C4-2B (cell line): ENCODE measurements around the gene BANF1.

Experiments
- H3K27ac ChIP-seq: fragments of 450-650 bp; 2 replicates; pipeline ENCODE4 v1.5.1; 2017
- CTCF ChIP-seq: fragments of 450-650 bp; conservative IDR thresholded peaks from 2 replicates; pipeline ENCODE4 v1.5.1; 2017; ENCODE audit warnings: mild to moderate bottlenecking
- ZFX ChIP-seq: fragments of 450-650 bp; IDR thresholded peaks from 2 replicates; pipeline ENCODE4 v1.6.1; 2017

The BANF1 gene

GRCh38 chr11:65972116-65972515 lies 30.2 kb upstream of the BANF1 start:
- TF ChIP-seq CTCF (no peak), ZFX (no peak)
- H3K27ac ChIP-seq = no peak overlapping the region

GRCh38 chr11:65973439-65974110 lies 28.7 kb upstream of the BANF1 start:
- H3K27ac ChIP-seq = no peak overlapping the region
- TF ChIP-seq CTCF = no peak
- no peak for TF ChIP-seq ZFX

GRCh38 chr11:65975771-65976170 lies 26.5 kb upstream of the BANF1 start:
- no peak overlapping the region for H3K27ac ChIP-seq
- no peak for TF ChIP-seq ZFX
- TF ChIP-seq CTCF = no peak

- no peak overlapping the region for H3K27ac ChIP-seq
- TF ChIP-seq CTCF = no peak
- TF ChIP-seq ZFX = no peak
These were observed 25.8 kb upstream of the BANF1 start for GRCh38 chr11:65976216-65977176.

GRCh38 chr11:65977621-65978390 lies 24.5 kb upstream of the BANF1 start:
- H3K27ac ChIP-seq = no peak overlapping the region
- TF ChIP-seq ZFX (no peak), CTCF (no peak)

GRCh38 chr11:65978391-65979238 lies 23.7 kb upstream of the BANF1 start:
- no peak overlapping the region for H3K27ac ChIP-seq
- TF ChIP-seq ZFX (no peak), CTCF (no peak)
